Stimulated activated CD4-positive, alpha-beta T cell treated with anti-CD3 and anti-CD28 coated beads, Interleukin-2, amount 100 ng/mL, for 4 hours (primary cell): ENCODE measurements around the gene KCNN2.

ENCODE experiments used
- DNase-seq: peaks from one replicate; pipeline ENCODE4 v3.0.0-alpha.2; 2020; ENCODE audit warnings: low read depth

KCNN2 gene

GRCh38 chr5:114362977-114363761 is 1.3 kb downstream of the KCNN2 start:
- no peak for DNase-seq

DNA sequence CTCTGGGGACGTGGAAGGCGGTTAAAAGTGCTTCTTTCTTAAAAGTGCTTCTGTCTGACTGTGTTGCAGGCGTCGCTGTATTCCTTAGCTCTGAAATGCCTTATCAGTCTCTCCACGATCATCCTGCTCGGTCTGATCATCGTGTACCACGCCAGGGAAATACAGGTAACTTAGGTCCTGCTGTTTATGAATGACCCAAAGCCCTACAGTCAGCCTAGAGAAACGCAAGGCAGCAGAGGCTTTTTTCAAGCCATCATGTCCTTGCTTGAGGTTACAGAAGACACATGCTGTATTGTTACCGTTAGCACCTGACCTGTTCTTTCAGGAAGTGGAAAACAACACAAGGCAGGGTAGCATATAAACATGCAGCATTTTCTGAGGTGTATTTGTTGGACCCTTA is 2.0 kb downstream of the KCNN2 start:
- DNase-seq: no peak

DNA sequence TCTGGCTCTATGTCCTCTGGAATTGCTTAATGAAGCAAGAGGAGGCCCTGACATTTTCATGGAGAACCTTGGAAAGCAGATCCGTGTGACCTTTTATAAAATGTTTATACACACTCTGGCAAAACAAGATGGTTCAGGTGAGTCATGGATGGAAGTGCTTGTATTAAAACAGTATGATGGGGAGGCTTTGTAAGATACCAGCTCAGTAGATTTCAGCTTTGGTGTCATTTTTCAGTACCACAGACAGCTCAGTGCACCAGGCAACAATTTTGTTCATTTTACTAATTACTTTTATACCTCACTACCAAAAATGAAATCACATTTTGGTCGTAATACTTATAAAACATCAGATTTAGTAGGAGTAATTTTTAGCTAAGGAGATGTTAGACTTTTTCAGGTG is 5.2 kb downstream of the KCNN2 start:
- no peak for DNase-seq

- DNase-seq: no peak
Measured at GRCh38 chr5:114369680-114370417, 8.0 kb downstream of the KCNN2 start.

GRCh38 chr5:114377050-114377844 is 15.4 kb downstream of the KCNN2 start:
- DNase-seq: no peak

DNA sequence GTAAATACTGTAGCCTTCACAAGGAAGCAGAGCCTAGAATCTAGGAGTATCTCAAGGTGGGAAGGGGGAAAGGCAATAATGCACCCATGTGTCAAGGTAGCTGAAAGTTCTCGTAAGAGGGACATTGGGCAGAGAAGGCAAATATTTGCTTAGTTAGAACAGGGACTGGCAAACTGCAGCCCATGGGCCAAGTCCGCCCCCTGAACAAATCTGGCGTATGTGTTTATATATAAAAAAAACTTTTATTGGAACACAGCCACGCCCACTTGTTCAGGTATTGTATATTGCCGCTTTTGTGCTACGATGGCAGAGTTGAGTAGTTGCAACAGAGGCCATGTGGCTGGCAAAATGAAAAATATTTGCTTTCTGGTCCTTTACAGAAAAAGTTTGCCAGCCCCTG is 16.1 kb downstream of the KCNN2 start:
- no peak for DNase-seq

- DNase-seq: no peak
Measured at GRCh38 chr5:114380721-114381120, 18.9 kb downstream of the KCNN2 start.

DNA sequence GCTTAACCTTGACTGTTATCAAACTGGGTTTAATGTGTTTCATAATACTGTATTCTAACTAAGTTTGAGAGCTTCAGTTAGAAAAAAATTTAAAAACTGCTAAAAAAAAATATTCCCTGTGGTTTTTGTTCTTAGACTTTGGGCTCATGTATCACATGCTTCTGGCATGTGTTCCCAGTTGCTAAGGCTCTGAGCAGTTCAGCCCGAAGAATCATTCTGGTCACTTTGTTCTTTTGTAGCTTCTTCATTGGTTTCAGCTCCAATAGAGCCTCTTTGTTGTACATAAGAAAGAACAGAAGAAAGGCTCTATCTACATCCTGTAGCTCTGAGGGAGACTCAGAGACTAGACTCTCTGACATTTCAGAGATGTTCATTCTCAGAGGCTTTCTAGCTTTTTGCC is 25.6 kb downstream of the KCNN2 start:
- DNase-seq: no peak

DNA sequence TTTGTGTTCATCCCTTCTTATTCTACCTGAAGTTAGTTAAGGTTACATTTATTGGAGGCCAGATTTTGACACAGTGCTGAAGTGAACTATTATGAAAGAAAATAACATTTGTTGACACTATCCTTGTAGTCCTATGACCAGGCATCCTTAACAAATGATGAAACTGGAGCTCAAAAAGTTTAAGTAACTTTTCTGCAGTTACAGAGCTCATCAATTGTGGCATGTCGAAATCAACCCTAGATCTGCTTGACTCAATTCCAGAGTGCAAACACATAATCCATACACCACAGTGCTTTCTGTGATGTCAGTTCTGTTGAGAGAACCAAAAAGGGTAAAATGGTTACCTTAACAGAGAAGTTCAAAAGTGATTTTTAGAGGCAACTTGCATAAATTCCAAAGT is 28.6 kb downstream of the KCNN2 start:
- no peak for DNase-seq

DNA sequence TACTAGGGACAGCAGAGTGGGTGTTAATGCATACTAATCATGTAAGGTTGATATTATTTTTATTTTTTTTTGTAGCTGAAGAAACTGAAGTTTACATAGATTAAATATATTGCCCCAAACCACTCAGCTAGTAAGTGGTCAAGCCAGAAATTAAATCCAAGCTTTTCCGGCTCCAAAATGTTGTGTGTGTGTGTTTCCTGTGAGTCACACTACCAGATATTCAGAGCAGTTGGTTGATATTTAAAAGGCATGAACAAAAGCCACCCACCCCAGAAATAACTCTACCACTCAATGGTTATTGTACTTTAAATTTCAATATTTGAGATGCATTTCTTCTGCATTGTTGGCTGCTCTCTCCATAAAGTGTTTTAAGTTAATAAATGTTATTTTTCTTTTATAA is 29.5 kb downstream of the KCNN2 start:
- no peak for DNase-seq

- DNase-seq: no peak
Measured at GRCh38 chr5:114393159-114393558, 31.3 kb downstream of the KCNN2 start.

DNA sequence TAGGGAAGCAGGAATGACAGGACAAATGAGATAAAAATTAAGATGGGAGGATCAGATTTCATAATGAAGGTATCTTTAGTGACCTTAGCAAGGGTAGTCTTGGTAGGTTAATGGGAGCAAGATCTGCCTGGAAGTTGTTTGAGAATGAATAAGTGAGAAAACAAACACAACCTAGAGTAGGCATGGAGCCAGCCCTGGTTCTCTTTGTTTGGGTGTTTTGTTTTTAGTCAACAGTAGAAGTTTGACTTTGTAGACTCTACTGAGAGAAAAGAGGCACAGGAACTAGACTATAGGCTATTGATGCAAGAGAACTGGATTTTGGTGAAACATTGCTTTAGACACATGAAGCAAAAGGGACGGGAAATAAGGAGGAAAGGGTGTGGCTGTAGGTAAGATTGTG is 40.3 kb downstream of the KCNN2 start:
- DNase-seq: no peak

- no peak for DNase-seq
Measured at GRCh38 chr5:114407783-114408182, 45.9 kb downstream of the KCNN2 start.

GRCh38 chr5:114408847-114409246 is 47.0 kb downstream of the KCNN2 start:
- DNase-seq: no peak

GRCh38 chr5:114411380-114411931 is 49.6 kb downstream of the KCNN2 start:
- no peak for DNase-seq

GRCh38 chr5:114412510-114413171 is 50.8 kb downstream of the KCNN2 start:
- DNase-seq: no peak

- no peak for DNase-seq
Measured at GRCh38 chr5:114415760-114416159, 53.9 kb downstream of the KCNN2 start.

- no peak for DNase-seq
Measured at GRCh38 chr5:114416254-114416653, 54.4 kb downstream of the KCNN2 start.

DNA sequence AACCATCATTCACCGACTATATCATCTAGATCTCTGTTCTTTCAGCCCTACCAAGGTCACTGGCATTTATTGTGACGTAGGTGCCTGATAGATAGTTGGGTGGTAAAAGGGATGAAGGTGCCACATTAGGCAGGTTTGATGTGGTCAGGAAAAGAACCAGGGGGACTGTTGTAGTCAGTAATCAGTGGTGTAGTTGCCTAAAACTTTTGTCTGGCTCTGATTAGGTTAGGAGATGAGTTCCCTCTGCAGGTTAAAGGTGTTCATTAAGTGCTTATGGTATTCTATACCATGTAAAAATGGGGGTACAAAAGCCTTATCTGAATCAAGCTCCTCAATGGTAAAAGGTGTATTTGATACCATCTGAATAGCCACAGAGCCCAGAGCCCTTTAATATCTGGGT is 55.6 kb downstream of the KCNN2 start:
- DNase-seq: no peak

- no peak for DNase-seq
Measured at GRCh38 chr5:114418176-114419066, 56.6 kb downstream of the KCNN2 start.

DNA sequence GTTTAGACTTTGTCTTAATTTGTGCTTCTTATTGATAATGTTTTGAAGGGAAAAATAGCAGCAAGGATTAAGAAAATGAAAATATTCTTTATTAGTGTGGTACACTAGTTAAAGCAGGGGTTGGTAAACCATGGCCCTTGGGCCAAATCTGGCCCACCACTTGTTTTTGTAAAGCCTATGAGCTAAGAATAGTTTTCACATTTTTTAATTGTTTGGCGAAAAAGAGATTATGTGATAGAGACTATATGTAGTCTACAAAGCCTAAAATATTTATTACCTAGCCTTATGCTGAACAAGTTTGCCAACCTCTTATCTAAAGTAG is 57.2 kb downstream of the KCNN2 start:
- no peak for DNase-seq
